DND-41 (cell line): Measurements from ENCODE around the gene TSNAX.

Source experiments
- ATAC-seq: fragments of 200-7000 bp; cut with Tn5 transposase; 3 replicates; pipeline ENCODE4 v1.9.1; 2021; ENCODE audit warnings: low read depth; ENCODE audit not compliant: insufficient read depth
- DNase-seq: peaks from one replicate; pipeline ENCODE4 v3.0.0-alpha.2; 2020
- H2AFZ ChIP-seq: 2 replicates; pipeline ENCODE4 v1.6.0; 2012; ENCODE audit warnings: low read depth, low read length
- H3K27ac ChIP-seq: 2 replicates; pipeline ENCODE4 v1.5.1; 2012; ENCODE audit warnings: low read length, inconsistent platforms
- H3K27me3 ChIP-seq: fragments of 200-600 bp; sonication (generic); 2 replicates; pipeline ENCODE4 v1.6.0; 2012; ENCODE audit warnings: low read length, mild to moderate bottlenecking, inconsistent platforms; ENCODE audit not compliant: insufficient read depth, poor library complexity
- H3K36me3 ChIP-seq: 2 replicates; pipeline ENCODE4 v1.5.1; 2012; ENCODE audit warnings: low read length, inconsistent platforms; ENCODE audit not compliant: insufficient read depth
- H3K4me1 ChIP-seq: 2 replicates; pipeline ENCODE4 v1.5.1; 2012; ENCODE audit warnings: mild to moderate bottlenecking, low read length; ENCODE audit not compliant: insufficient read depth
- H3K4me2 ChIP-seq: 2 replicates; pipeline ENCODE4 v1.6.0; 2012; ENCODE audit warnings: mild to moderate bottlenecking, moderate library complexity, low read length, inconsistent platforms; ENCODE audit not compliant: insufficient read depth
- H3K4me3 ChIP-seq, 2 experiments: fragments of 200-600 bp in 1 of 2; shearing (Covaris generic) in 1 of 2; 2 replicates each; pipeline ENCODE4 v1.5.1; 2012 to 2016; ENCODE audit warnings: inconsistent platforms in 2 of 2, low read length in 2 of 2, mild to moderate bottlenecking in 2 of 2, low read depth in 1 of 2, moderate library complexity in 1 of 2
- H3K79me2 ChIP-seq: 2 replicates; pipeline ENCODE4 v1.6.0; 2012; ENCODE audit warnings: low read length, inconsistent platforms; ENCODE audit not compliant: insufficient read depth
- H3K9ac ChIP-seq: 2 replicates; pipeline ENCODE4 v1.6.0; 2012; ENCODE audit warnings: low read depth, mild to moderate bottlenecking, inconsistent platforms, low read length, moderate library complexity
- H3K9me3 ChIP-seq: 2 replicates; pipeline ENCODE4 v1.5.1; 2012; ENCODE audit warnings: low read length, moderate library complexity, mild to moderate bottlenecking, inconsistent platforms; ENCODE audit not compliant: insufficient read depth, severe bottlenecking
- H4K20me1 ChIP-seq: 2 replicates; pipeline ENCODE4 v1.6.0; 2012; ENCODE audit warnings: low read length; ENCODE audit not compliant: insufficient read depth
- EZH2 ChIP-seq: IDR thresholded peaks from 3 replicates; pipeline ENCODE4 v1.6.1; 2012; ENCODE audit warnings: borderline replicate concordance, low read depth, mild to moderate bottlenecking, moderate library complexity, low read length, inconsistent platforms; ENCODE audit not compliant: severe bottlenecking
- TF ChIP-seq, protein P1 (sequence below): IDR thresholded peaks from 2 replicates; pipeline ENCODE4 v1.5.1; 2012; ENCODE audit warnings: borderline replicate concordance, low read length, moderate library complexity, mild to moderate bottlenecking; ENCODE audit not compliant: poor library complexity, severe bottlenecking; ENCODE audit errors: extremely low read depth

Gene TSNAX

DNA sequence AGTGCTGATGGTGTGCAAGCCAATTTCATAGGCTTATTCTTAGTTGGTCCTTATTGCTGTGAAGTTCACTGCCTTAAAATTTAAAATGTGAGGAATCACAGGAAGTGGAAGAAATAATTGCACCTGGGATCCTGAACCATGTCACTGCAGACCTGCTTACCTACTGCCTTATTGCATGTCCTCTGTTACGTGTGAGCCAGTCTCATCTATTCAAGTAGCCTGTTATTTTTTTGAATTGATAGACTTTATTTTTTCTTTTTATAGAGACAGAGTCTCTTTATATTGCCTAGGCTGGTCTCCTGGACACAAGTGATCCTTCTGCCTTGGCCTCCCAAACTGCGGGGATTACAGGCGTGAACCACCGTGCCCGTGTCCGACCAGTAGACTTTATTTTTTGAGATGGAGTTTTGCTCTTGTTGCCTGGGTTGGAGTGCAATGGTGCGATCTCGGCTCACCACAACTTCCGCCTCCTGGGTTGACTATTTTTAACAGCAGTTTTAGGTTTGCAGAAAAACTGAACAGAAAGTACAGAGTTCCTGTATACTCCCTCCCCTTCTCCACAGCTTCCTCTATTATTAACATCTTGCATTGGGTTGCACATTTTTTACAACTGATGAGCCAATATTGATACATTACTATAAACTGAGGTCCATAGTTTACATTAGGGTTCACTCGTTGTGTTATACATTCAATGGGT is 84.1 kb downstream of the TSNAX start:
- no peaks in the 10 kb centered on the region for H3K9me3 ChIP-seq
- ATAC-seq = peak; percentile 99
- no peaks in the 10 kb centered on the region for H3K36me3 ChIP-seq
- H3K4me3 ChIP-seq = peak overlapping the region in 1 of 2 experiments; percentile 39; a peak in 2 of 4 replicates
- H3K79me2 ChIP-seq = no peaks in the 10 kb centered on the region
- TF ChIP-seq, protein P1, sequence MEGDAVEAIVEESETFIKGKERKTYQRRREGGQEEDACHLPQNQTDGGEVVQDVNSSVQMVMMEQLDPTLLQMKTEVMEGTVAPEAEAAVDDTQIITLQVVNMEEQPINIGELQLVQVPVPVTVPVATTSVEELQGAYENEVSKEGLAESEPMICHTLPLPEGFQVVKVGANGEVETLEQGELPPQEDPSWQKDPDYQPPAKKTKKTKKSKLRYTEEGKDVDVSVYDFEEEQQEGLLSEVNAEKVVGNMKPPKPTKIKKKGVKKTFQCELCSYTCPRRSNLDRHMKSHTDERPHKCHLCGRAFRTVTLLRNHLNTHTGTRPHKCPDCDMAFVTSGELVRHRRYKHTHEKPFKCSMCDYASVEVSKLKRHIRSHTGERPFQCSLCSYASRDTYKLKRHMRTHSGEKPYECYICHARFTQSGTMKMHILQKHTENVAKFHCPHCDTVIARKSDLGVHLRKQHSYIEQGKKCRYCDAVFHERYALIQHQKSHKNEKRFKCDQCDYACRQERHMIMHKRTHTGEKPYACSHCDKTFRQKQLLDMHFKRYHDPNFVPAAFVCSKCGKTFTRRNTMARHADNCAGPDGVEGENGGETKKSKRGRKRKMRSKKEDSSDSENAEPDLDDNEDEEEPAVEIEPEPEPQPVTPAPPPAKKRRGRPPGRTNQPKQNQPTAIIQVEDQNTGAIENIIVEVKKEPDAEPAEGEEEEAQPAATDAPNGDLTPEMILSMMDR = no peak
- TF ChIP-seq EZH2 = no peak
- H3K4me2 ChIP-seq = peak overlapping the region; percentile 60
- H3K27me3 ChIP-seq = no peaks in the 10 kb centered on the region
- H3K9ac ChIP-seq = peak overlapping the region; percentile 43
- no peaks in the 10 kb centered on the region for H4K20me1 ChIP-seq
- peaks cover 30% of the 10 kb centered on the region for H3K4me1 ChIP-seq
- peak overlapping the region; percentile 84 for H3K27ac ChIP-seq
- DNase-seq = peak; percentile 77
- peak overlapping the region; percentile 54 for H2AFZ ChIP-seq

- DNase-seq (no peak), ATAC-seq (no peak)
- H3K27me3 ChIP-seq = no peaks in the 10 kb centered on the region
- H3K4me3 ChIP-seq = peak overlapping the region in 1 of 2 experiments; percentile 39; a peak in 1 of 4 replicates
- no peaks in the 10 kb centered on the region for H3K79me2 ChIP-seq
- peak overlapping the region; percentile 43; the same call in 1 of the 2 replicates for H3K9ac ChIP-seq
- no peaks in the 10 kb centered on the region for H4K20me1 ChIP-seq
- no peaks in the 10 kb centered on the region for H3K9me3 ChIP-seq
- H3K27ac ChIP-seq = peak overlapping the region; percentile 84
- TF ChIP-seq, protein P1 = no peak
- TF ChIP-seq EZH2 = no peak
- H3K4me2 ChIP-seq = peak overlapping the region; percentile 60
- H2AFZ ChIP-seq = peak overlapping the region; percentile 54
- H3K36me3 ChIP-seq = no peaks in the 10 kb centered on the region
- H3K4me1 ChIP-seq = peaks cover 30% of the 10 kb centered on the region
These were observed 85.2 kb downstream of the TSNAX start for GRCh38 chr1:231613419-231614349.
